Natural killer cell (primary cell): Measurements from ENCODE around the gene IFI35. TPM values are rescaled to one million over a fixed set of nuclear protein-coding genes. Genes with fewer than 3 reads are reported as not detected.

Experiments
- ATAC-seq, 3 donors: fragments of 150-1000 bp in 2 of 3; fragments of 200-7000 bp in 1 of 3; cut with Tn5 transposase; 1 replicate in 1 of 3; 2 replicates in 2 of 3; pipeline ENCODE4 v1.10.0; 2021; ENCODE audit warnings: mild to moderate bottlenecking in 2 of 3, moderate library complexity in 2 of 3
- DNase-seq, 2 donors: peaks; one replicate each; pipeline versions ENCODE4 v3.0.0 to v3.0.0-alpha.2; 2013 to 2021; ENCODE audit warnings: mixed read lengths in 1 of 2
- H3K27ac ChIP-seq: one replicate; pipeline ENCODE4 v1.5.1; 2013; ENCODE audit warnings: mild to moderate bottlenecking, low read length
- H3K27me3 ChIP-seq: one replicate; pipeline ENCODE4 v1.6.1; 2013; ENCODE audit warnings: low read length; ENCODE audit not compliant: control insufficient read depth, insufficient read depth
- H3K36me3 ChIP-seq: one replicate; pipeline ENCODE4 v1.6.1; 2013; ENCODE audit warnings: low read length; ENCODE audit not compliant: control insufficient read depth, insufficient read depth
- H3K4me1 ChIP-seq: one replicate; pipeline ENCODE4 v1.6.1; 2013; ENCODE audit warnings: low read length; ENCODE audit not compliant: control insufficient read depth, insufficient read depth
- H3K4me3 ChIP-seq: one replicate; pipeline ENCODE4 v1.5.1; 2013; ENCODE audit warnings: low read length
- H3K9me3 ChIP-seq: one replicate; pipeline ENCODE4 v1.6.1; 2013; ENCODE audit warnings: low read length; ENCODE audit not compliant: control insufficient read depth, insufficient read depth
- H3K27ac Mint-ChIP-seq, 2 donors: one replicate each; pipeline ENCODE4 v1.8.0; 2022; ENCODE audit warnings: mild to moderate bottlenecking in 2 of 2, mixed read lengths in 2 of 2, moderate library complexity in 1 of 2
- H3K27me3 Mint-ChIP-seq, 2 donors: one replicate each; pipeline ENCODE4 v1.8.0; 2022; ENCODE audit warnings: low read depth in 2 of 2, mixed read lengths in 2 of 2
- H3K36me3 Mint-ChIP-seq: one replicate; pipeline ENCODE4 v1.8.0; 2022; ENCODE audit warnings: mixed read lengths
- H3K4me1 Mint-ChIP-seq, 2 donors: one replicate each; pipeline ENCODE4 v1.8.0; 2022; ENCODE audit warnings: mixed read lengths in 2 of 2
- H3K4me3 Mint-ChIP-seq: one replicate; pipeline ENCODE4 v1.8.0; 2022; ENCODE audit warnings: mild to moderate bottlenecking, moderate library complexity, mixed read lengths
- H3K9me3 Mint-ChIP-seq, 2 donors: one replicate each; pipeline ENCODE4 v1.8.0; 2022; ENCODE audit warnings: mixed read lengths in 2 of 2
- WGBS: methylation state at CpG from one replicate; pipeline ENCODE4 v1.1.7; 2013; ENCODE audit warnings: missing lambda C conversion rate; ENCODE audit not compliant: insufficient coverage; 5-methylcytosine and 5-hydroxymethylcytosine counted together
- intact Hi-C: fragments of 100-400 bp; cut with micrococcal nuclease; formaldehyde crosslinking; loops from one replicate; pipeline ENCODE4 v1.14.2; 2022
- total RNA-seq, 4 donors: library from RNA; stranded (reverse); fragments of 120-200 nt in 1 of 4; gene quantifications; one replicate each; pipeline versions ENCODE4 v1.2.3 to v1.2.4, GENCODE V29; 2013 to 2022
- TF ChIP-seq, protein P1 (sequence below): fragments of 200-600 bp; IDR thresholded peaks from one replicate; pipeline ENCODE4 v1.8.0; 2022; ENCODE audit warnings: antibody characterized with exemption

The IFI35 gene
- total RNA-seq, 3 donors from 2014 or later (not counting 1 experiment from before 2014, with no cell fraction given): 50.0 to 66.8 (median 59.4) TPM

DNA sequence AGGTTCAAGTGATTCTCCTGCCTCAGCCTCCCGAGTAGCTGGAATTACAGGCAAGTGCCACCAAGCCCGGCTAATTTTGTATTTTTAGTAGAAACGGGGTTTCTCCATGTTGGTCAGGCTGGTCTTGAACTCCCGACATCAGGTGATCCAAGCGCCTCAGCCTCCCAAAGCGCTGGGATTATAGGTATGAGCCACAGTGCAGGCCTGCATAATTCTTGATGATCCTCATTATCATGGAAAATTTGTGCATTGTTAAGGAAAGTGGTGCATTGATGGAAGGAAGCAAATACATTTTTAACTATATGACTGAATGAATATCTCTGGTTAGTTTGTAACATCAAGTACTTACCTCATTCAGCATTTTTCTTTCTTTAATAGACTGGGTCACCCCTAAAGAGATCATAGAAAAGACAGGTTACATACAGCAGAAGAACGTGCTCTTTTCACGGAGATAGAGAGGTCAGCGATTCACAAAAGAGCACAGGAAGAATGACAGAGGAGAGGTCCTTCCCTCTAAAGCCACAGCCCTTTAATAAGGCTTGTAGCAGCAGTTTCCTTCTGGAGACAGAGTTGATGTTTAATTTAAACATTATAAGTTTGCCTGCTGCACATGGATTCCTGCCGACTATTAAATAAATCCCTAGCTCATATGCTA lies 56.5 kb downstream of the IFI35 start:
- Histone ChIP-seq H3K27me3 (no peaks in the 10 kb centered on the region), H3K4me1 (no peaks in the 10 kb centered on the region), H3K36me3 (no peaks in the 10 kb centered on the region), H3K27ac (no peak overlapping the region), H3K9me3 (no peaks in the 10 kb centered on the region), H3K4me3 (no peak overlapping the region)
- H3K36me3 Mint-ChIP-seq: no peaks in the 10 kb centered on the region
- no peaks in the 10 kb centered on the region for H3K27me3 Mint-ChIP-seq
- no peaks in the 10 kb centered on the region for H3K4me1 Mint-ChIP-seq
- TF ChIP-seq, protein P1, sequence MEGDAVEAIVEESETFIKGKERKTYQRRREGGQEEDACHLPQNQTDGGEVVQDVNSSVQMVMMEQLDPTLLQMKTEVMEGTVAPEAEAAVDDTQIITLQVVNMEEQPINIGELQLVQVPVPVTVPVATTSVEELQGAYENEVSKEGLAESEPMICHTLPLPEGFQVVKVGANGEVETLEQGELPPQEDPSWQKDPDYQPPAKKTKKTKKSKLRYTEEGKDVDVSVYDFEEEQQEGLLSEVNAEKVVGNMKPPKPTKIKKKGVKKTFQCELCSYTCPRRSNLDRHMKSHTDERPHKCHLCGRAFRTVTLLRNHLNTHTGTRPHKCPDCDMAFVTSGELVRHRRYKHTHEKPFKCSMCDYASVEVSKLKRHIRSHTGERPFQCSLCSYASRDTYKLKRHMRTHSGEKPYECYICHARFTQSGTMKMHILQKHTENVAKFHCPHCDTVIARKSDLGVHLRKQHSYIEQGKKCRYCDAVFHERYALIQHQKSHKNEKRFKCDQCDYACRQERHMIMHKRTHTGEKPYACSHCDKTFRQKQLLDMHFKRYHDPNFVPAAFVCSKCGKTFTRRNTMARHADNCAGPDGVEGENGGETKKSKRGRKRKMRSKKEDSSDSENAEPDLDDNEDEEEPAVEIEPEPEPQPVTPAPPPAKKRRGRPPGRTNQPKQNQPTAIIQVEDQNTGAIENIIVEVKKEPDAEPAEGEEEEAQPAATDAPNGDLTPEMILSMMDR: no peak
- WGBS: 98% methylated on average over 9 of the region's 10 CpGs
- DNase-seq (no peak), ATAC-seq (no peak)
- H3K27ac Mint-ChIP-seq: no peak overlapping the region
- H3K4me3 Mint-ChIP-seq: no peak overlapping the region
- intact Hi-C loops: no loop called here
- no peaks in the 10 kb centered on the region for H3K9me3 Mint-ChIP-seq

Other genes starting within 250 kb of the IFI35 start
- not detected for gene RAMP2, start 245.6 kb upstream of the IFI35 start, total RNA-seq
- 10 to 100 TPM; 39.9 to 46.4 (median 41.5) TPM for gene VPS25, start 233.3 kb upstream of the IFI35 start, total RNA-seq
- under 1 TPM in 2 of 3 donors, not detected in 1; 0.09 to 0.13 TPM for gene WNK4, start 226.2 kb upstream of the IFI35 start, total RNA-seq
- gene COA3, start 208.1 kb upstream of the IFI35 start, total RNA-seq: 10 to 100 TPM; 12.9 to 19.3 (median 13.1) TPM
- not detected for gene CNTD1, start 207.9 kb upstream of the IFI35 start, total RNA-seq
- gene BECN1, start 182.5 kb upstream of the IFI35 start, total RNA-seq: 100 to 1,000 TPM; 148 to 164 (median 150) TPM
- gene PSME3, start 173.4 kb upstream of the IFI35 start, total RNA-seq: 10 to 100 TPM; 82.8 to 92.5 (median 90.6) TPM
- gene AOC2, start 162.2 kb upstream of the IFI35 start, total RNA-seq: 1 to 10 TPM; 3.0 to 3.9 (median 3.5) TPM
- gene AOC3, start 155.6 kb upstream of the IFI35 start, total RNA-seq: 1 to 10 TPM in 1 of 3 donors, under 1 TPM in 2; 0.52 to 1.0 (median 0.73) TPM
- gene G6PC1, start 106.0 kb upstream of the IFI35 start, total RNA-seq: not detected
- gene AARSD1, start 42.3 kb upstream of the IFI35 start, total RNA-seq: 10 to 100 TPM; 46.1 to 61.8 (median 57.1) TPM
- gene PTGES3L, start 26.7 kb upstream of the IFI35 start, total RNA-seq: under 1 TPM in 2 of 3 donors, not detected in 1; 0.53 to 0.87 TPM
- 10 to 100 TPM; 11.6 to 15.8 (median 14.6) TPM for gene RUNDC1, start 26.2 kb upstream of the IFI35 start, total RNA-seq
- gene RPL27, start 8.4 kb upstream of the IFI35 start, total RNA-seq: 100 to 1,000 TPM; 555 to 671 (median 608) TPM
- 10 to 100 TPM; 21.1 to 32.1 (median 31.9) TPM for gene VAT1, start 15.6 kb downstream of the IFI35 start, total RNA-seq
- gene RND2, start 18.4 kb downstream of the IFI35 start, total RNA-seq: under 1 TPM; 0.12 to 0.58 (median 0.14) TPM
- 1 to 10 TPM; 5.7 to 9.9 (median 8.6) TPM for gene BRCA1, start 118.6 kb downstream of the IFI35 start, total RNA-seq
- gene NBR1, start 164.4 kb downstream of the IFI35 start, total RNA-seq: 10 to 100 TPM; 63.3 to 74.8 (median 67.0) TPM
- gene TMEM106A, start 205.1 kb downstream of the IFI35 start, total RNA-seq: 10 to 100 TPM; 22.0 to 27.4 (median 22.4) TPM
- 1 to 10 TPM in 1 of 3 donors, under 1 TPM in 1, not detected in 1; 0.64 to 1.5 TPM for gene CCDC200, start 221.8 kb downstream of the IFI35 start, total RNA-seq
- gene RNU2-1, start 227.2 kb downstream of the IFI35 start, total RNA-seq: 1,000 to 10,000 TPM; 3,690 to 5,833 (median 5,267) TPM